ENCODE results near the gene FBXL19. TPM values are rescaled to one million over a fixed set of nuclear protein-coding genes. Genes with fewer than 3 reads are reported as not detected.
A peak's percentile ranks its signal among the peaks of the same experiment; 100 is the strongest.

The FBXL19 gene
- total and polyA plus RNA-seq, 2 of the 8 experiments (the other 6 are each of a cell fraction or from before 2014, with no cell fraction given) = 47.2 to 72.2 TPM

DNA sequence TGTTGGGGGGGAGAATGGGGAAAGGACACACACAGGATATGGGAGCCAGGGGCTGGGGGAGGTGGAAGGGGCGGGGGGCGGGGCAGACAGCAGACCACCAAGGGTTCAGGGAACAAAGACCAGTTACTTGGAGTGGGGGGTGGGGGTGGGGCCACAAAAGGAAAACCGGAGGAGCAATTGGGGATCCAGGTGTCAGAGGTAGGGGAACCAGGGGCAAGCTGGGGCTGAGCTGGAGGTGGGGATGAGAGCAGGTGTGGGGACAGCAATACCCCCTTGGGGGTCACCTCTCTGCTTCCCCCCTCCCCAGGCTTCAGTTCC, 24.1 kb downstream of the FBXL19 start:
- peak overlapping the region; percentile 80 for H3K56ac ChIP-seq (replicated peaks; ENCODE audit: insufficient read length, low read depth, low read length)
- H4K5ac ChIP-seq (ENCODE audit: insufficient read length, low read depth, low read length) = peak overlapping the region; percentile 83
- peaks cover 0 to 6% of the 10 kb centered on the region in 2 experiments for H4K20me1 ChIP-seq (replicated peaks in 1 of 2; ENCODE audit: control insufficient read depth in 1 of 2, insufficient read depth in 2 of 2, low read length in 2 of 2)
- no peak overlapping the region for H2BK15ac ChIP-seq (ENCODE audit: low read length)
- H3K14ac ChIP-seq (ENCODE audit: insufficient read length) = no peak overlapping the region
- peaks cover 9 to 20% (median 11%) of the 10 kb centered on the region in 4 experiments; a peak in 7 of 8 replicates for H3K36me3 ChIP-seq (ENCODE audit: control insufficient read depth in 2 of 4, insufficient read depth in 4 of 4, low read length in 3 of 4)
- H2AK5ac ChIP-seq (ENCODE audit: low read depth, low read length) = 0 out of 2 replicates have a peak overlapping the region, but pooled peaks have one; percentile 34
- DNase-seq (ENCODE audit: low read depth in 1 of 2, low spot score in 2 of 2) (no peak), FAIRE-seq (no peak)
- no CpG with 5 or more reads among the region's 3 CpGs for WGBS, 2 experiments (ENCODE audit: extremely low coverage in 1 of 2, insufficient coverage in 1 of 2, insufficient read length in 1 of 2, insufficient replicate concordance in 2 of 2, low coverage in 1 of 2, low lambda C conversion rate in 2 of 2, missing lambda C conversion rate in 1 of 2)
- peak overlapping the region; percentile 77 for H4K91ac ChIP-seq (replicated peaks; ENCODE audit: insufficient read length, low read length)
- peak overlapping the region; percentile 89 for H3K27ac ChIP-seq (ENCODE audit: low read depth, low read length)
- ChIA-PET CTCF (ENCODE audit: partially characterized antibody) (interaction anchor here (1.4 to 2.6 kb wide), 2 partner anchors 11 to 36 kb away, joined by 3 to 19 read pairs; no protein-coding TSS in a partner anchor), POLR2A (ENCODE audit: partially characterized antibody) (interaction anchor here (0.8 to 4.4 kb wide), 13 partner anchors 10 to 233 kb away, joined by 3 to 23 read pairs (median 4); partner anchors contain the start of genes FBXL19, FUS and SETD1A)
- peak overlapping the region; percentile 23 to 98 (median 66) for H3K4me3 ChIP-seq (ENCODE audit: extremely low read depth in 1 of 4, insufficient read depth in 2 of 4, low read depth in 3 of 4, low read length in 4 of 4)
- H2BK120ac ChIP-seq (replicated peaks; ENCODE audit: low read depth, low read length) = no peak overlapping the region
- no peaks in the 10 kb centered on the region for H3K27me3 ChIP-seq (replicated peaks in 1 of 4; ENCODE audit: control insufficient read depth in 3 of 4, extremely low read depth in 1 of 4, insufficient read depth in 3 of 4, low read length in 3 of 4)
- H2AFZ ChIP-seq (ENCODE audit: low read length) = no peak overlapping the region
- H3K4ac ChIP-seq (replicated peaks; ENCODE audit: insufficient read length, low read depth, low read length) = no peak overlapping the region
- H3K79me2 ChIP-seq (ENCODE audit: control insufficient read depth in 1 of 2, insufficient read depth in 2 of 2, low read length in 2 of 2) = no peaks in the 10 kb centered on the region
- H3K18ac ChIP-seq (ENCODE audit: extremely low read depth, low read length) = peak overlapping the region; percentile 78; the same call in 1 of the 2 replicates
- peak overlapping the region; percentile 72 to 85 for H3K4me2 ChIP-seq (ENCODE audit: insufficient read depth in 1 of 2, low read depth in 2 of 2, low read length in 2 of 2)
- H4K8ac ChIP-seq (ENCODE audit: extremely low read depth, insufficient read depth, low read length) = peak overlapping the region; percentile 15; the same call in 1 of the 2 replicates
- H3K23ac ChIP-seq (ENCODE audit: insufficient read length) = no peak overlapping the region
- H2BK5ac ChIP-seq (ENCODE audit: low read depth, low read length) = peak overlapping the region; percentile 91; the same call in 1 of the 2 replicates
- H2BK20ac ChIP-seq (ENCODE audit: low read length) = no peak overlapping the region
- H3K79me1 ChIP-seq (ENCODE audit: low read depth, low read length) = no peaks in the 10 kb centered on the region
- H3K9ac ChIP-seq (replicated peaks in 1 of 4; ENCODE audit: extremely low read depth in 1 of 4, low read depth in 3 of 4, low read length in 3 of 4) = peak overlapping the region in 3 of 4 experiments; percentile 49 to 70 (median 69); a peak in 5 of 7 replicates
- peaks cover 0 to 32% (median 22%) of the 10 kb centered on the region in 4 experiments; a peak in 6 of 7 replicates for H3K4me1 ChIP-seq (replicated peaks in 1 of 4; ENCODE audit: control insufficient read depth in 3 of 4, insufficient read depth in 4 of 4, low read length in 3 of 4)
- peaks cover 12% of the 10 kb centered on the region for H3K23me2 ChIP-seq (ENCODE audit: low read depth, low read length)
- H3K9me3 ChIP-seq (ENCODE audit: insufficient read depth in 2 of 2, low read depth in 1 of 2, low read length in 1 of 2) = no peaks in the 10 kb centered on the region
- TF ChIP-seq SIRT6 (IDR thresholded peaks at IDR 0.05; ENCODE audit: low read length) (no peak), GTF2F1 (IDR thresholded peaks at IDR 0.05; ENCODE audit: borderline replicate concordance, low read depth, low read length) (no peak), POLR2AphosphoS5 (IDR thresholded peaks at IDR 0.05; ENCODE audit: low read depth, low read length) (peak; percentile 66; the same call in 1 of the 2 replicates), MAFK (IDR thresholded peaks at IDR 0.05; ENCODE audit: low read depth, low read length) (no peak), CREB1 (IDR thresholded peaks at IDR 0.05) (no peak), TAF7 (optimal IDR thresholded peaks at IDR 0.05; ENCODE audit: borderline replicate concordance, low read depth, low read length) (no peak), KDM4A (IDR thresholded peaks at IDR 0.05; ENCODE audit: low read depth, low read length, severe bottlenecking) (no peak)
- H2BK12ac ChIP-seq (ENCODE audit: low read depth, low read length) = no peak overlapping the region; the same call in 1 of the 2 replicates
